K562 (cell line): Measurements from ENCODE around the gene PTPRT.

Experiments
- ATF7 ChIP-seq: fragments of 450-650 bp; IDR thresholded peaks from 2 replicates; pipeline ENCODE4 v1.7.1; 2014; ENCODE audit warnings: mild to moderate bottlenecking, moderate library complexity
- CHD2 ChIP-seq: IDR thresholded peaks from 2 replicates; pipeline ENCODE4 v1.6.1; 2011; ENCODE audit warnings: low read depth, low read length
- DPF2 ChIP-seq: fragments of 450-650 bp; IDR thresholded peaks from 2 replicates; pipeline ENCODE4 v1.6.1; 2016
- EP300 ChIP-seq: IDR thresholded peaks from 2 replicates; pipeline ENCODE4 v1.6.1; 2012; ENCODE audit warnings: low read length, improper control_type of control experiment
- EWSR1 ChIP-seq: fragments of 450-650 bp; IDR thresholded peaks from 2 replicates; pipeline ENCODE4 v1.6.1; 2018; ENCODE audit warnings: borderline replicate concordance, mild to moderate bottlenecking, low read depth, moderate library complexity; ENCODE audit not compliant: partially characterized antibody
- MEIS2 ChIP-seq: fragments of 450-650 bp; IDR thresholded peaks from 2 replicates; pipeline ENCODE4 v1.6.1; 2014; ENCODE audit warnings: mild to moderate bottlenecking; ENCODE audit not compliant: partially characterized antibody
- MXI1 ChIP-seq: IDR thresholded peaks from 2 replicates; pipeline ENCODE4 v1.6.1; 2011; ENCODE audit warnings: low read depth, mild to moderate bottlenecking, improper control_type of control experiment, low read length
- NR2C2 ChIP-seq, 2 experiments: fragments of 200-800 bp in 1 of 2; sonication (Bioruptor generic) in 1 of 2; sonication (generic) in 1 of 2; formaldehyde crosslinking in 1 of 2; IDR thresholded peaks; 2 replicates each; pipeline versions ENCODE4 v1.6.1 to v1.8.0; 2016 to 2022; ENCODE audit warnings: mild to moderate bottlenecking in 1 of 2, missing compliant biosample characterization in 1 of 2, missing genetic modification characterization in 1 of 2, missing genetic modification reagents in 1 of 2
- SIN3A ChIP-seq, 2 experiments: fragments of 150-350 bp in 1 of 2; IDR thresholded peaks; 2 replicates each; pipeline ENCODE4 v1.6.1; 2011 to 2016; ENCODE audit warnings: borderline replicate concordance in 2 of 2, low read depth in 2 of 2, low read length in 2 of 2, mild to moderate bottlenecking in 2 of 2, moderate library complexity in 2 of 2; ENCODE audit not compliant: control insufficient read depth in 1 of 2
- SMAD3 ChIP-seq: fragments of 450-650 bp; formaldehyde crosslinking; conservative IDR thresholded peaks from 2 replicates; pipeline ENCODE4 v1.4.0; 2020; ENCODE audit warnings: mild to moderate bottlenecking
- TAF1 ChIP-seq: IDR thresholded peaks from 2 replicates; pipeline ENCODE4 v1.6.1; 2011; ENCODE audit warnings: mild to moderate bottlenecking, low read length, moderate library complexity; ENCODE audit not compliant: insufficient read depth, control insufficient read depth, severe bottlenecking; ENCODE audit errors: extremely low read depth
- TEAD4 ChIP-seq, 2 experiments: sonication (generic) in 1 of 2; formaldehyde crosslinking in 1 of 2; IDR thresholded peaks; 2 replicates each; pipeline versions ENCODE4 v1.6.1 to v1.8.0; 2012 to 2022; ENCODE audit warnings: borderline replicate concordance in 1 of 2, inconsistent platforms in 1 of 2, low read length in 1 of 2, mild to moderate bottlenecking in 1 of 2, missing genetic modification reagents in 1 of 2
- ZKSCAN3 ChIP-seq: fragments of 250-450 bp; sonication (Bioruptor Pico); IDR thresholded peaks from 2 replicates; pipeline ENCODE4 v1.4.0; 2020

DNA sequence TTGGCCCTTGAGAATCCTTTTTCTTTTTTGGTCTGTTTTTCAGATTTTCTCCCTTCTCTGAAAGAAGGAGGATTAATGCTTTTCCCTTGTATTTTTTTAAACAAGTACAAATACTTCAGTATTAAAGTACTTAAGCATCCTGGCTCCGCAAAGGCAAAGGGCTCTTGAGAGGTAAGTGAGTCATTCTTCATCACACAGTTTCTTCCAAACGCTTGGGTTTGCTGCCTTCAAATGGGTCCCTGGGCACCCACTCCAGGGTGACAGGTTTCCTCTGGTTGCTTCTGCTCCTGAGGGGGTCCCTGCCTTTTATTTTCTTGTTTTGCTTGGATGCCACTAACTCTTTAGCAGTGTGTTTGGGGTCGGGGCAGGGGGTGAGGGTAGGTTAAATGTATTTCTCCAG is 437.1 kb downstream of the PTPRT start:
- TF ChIP-seq ATF7 (no peak), SIN3A (IDR thresholded peaks at IDR 0.05; ENCODE audit: borderline replicate concordance in 2 of 2, control insufficient read depth in 1 of 2, low read depth in 2 of 2, low read length in 2 of 2) (no peak), TEAD4 (IDR thresholded peaks at IDR 0.05; ENCODE audit: low read length) (no peak), TEAD4 (CRISPR knock-in tag; IDR thresholded peaks at IDR 0.05; ENCODE audit: borderline replicate concordance) (no peak), SMAD3 (no peak), EWSR1 (no peak), MEIS2 (no peak), CHD2 (no peak), DPF2 (no peak), EP300 (no peak), MXI1 (no peak), ZKSCAN3 (CRISPR knock-in tag) (no peak), NR2C2 (CRISPR knock-in tag; IDR thresholded peaks at IDR 0.05) (no peak), NR2C2 (tag; IDR thresholded peaks at IDR 0.05) (no peak), TAF1 (no peak)
